Activated CD8-positive, alpha-beta T cell treated with anti-CD3 and anti-CD28 coated beads for 36 hours (primary cell): ENCODE measurements around the gene PHTF1. TPM values are rescaled to one million over a fixed set of nuclear protein-coding genes. Genes with fewer than 3 reads are reported as not detected.

Experiments
- ATAC-seq: fragments of 200-7000 bp; cut with Tn5 transposase; one replicate; pipeline ENCODE4 v1.10.0; 2021; ENCODE audit warnings: mild to moderate bottlenecking, moderate library complexity
- CTCF ChIA-PET: fragments of 350-600 bp; sonication (Branson Sonifier 250); formaldehyde crosslinking; loops from one replicate; lab custom pipeline; 2021; ENCODE audit warnings: antibody characterized with exemption; lab: Charles Lee
- POLR2A ChIA-PET: fragments of 350-600 bp; sonication (Branson Sonifier 250); formaldehyde crosslinking; loops from one replicate; lab custom pipeline; 2021; ENCODE audit warnings: antibody characterized with exemption; lab: Charles Lee
- DNase-seq: peaks from one replicate; pipeline ENCODE4 v3.0.0-alpha.2; 2020
- H3K27ac Mint-ChIP-seq: one replicate; pipeline ENCODE4 v1.8.0; 2021; ENCODE audit warnings: mild to moderate bottlenecking, mixed read lengths
- H3K27me3 Mint-ChIP-seq: one replicate; pipeline ENCODE4 v1.8.0; 2021; ENCODE audit warnings: mixed read lengths
- H3K36me3 Mint-ChIP-seq: one replicate; pipeline ENCODE4 v1.8.0; 2021; ENCODE audit warnings: low read depth, mixed read lengths
- H3K4me1 Mint-ChIP-seq: one replicate; pipeline ENCODE4 v1.8.0; 2021; ENCODE audit warnings: low read depth, mixed read lengths
- H3K4me3 Mint-ChIP-seq: one replicate; pipeline ENCODE4 v1.8.0; 2021; ENCODE audit warnings: mild to moderate bottlenecking, moderate library complexity, mixed read lengths
- H3K9me3 Mint-ChIP-seq: one replicate; pipeline ENCODE4 v1.8.0; 2021; ENCODE audit warnings: mixed read lengths
- intact Hi-C: fragments of 100-400 bp; cut with micrococcal nuclease; formaldehyde crosslinking; loops from one replicate; pipeline ENCODE4 v1.10.0; 2022
- total RNA-seq, 2 experiments: library from RNA; stranded (reverse); gene quantifications; one replicate each; pipeline ENCODE4 v1.2.3, GENCODE V29; 2021
- TF ChIP-seq, protein P1 (sequence below): fragments of 200-600 bp; IDR thresholded peaks from one replicate; pipeline ENCODE4 v1.8.0; 2022; ENCODE audit warnings: antibody characterized with exemption, mild to moderate bottlenecking

The PHTF1 gene
- 10 to 100 TPM; 13.1 to 14.4 TPM for total RNA-seq

DNA sequence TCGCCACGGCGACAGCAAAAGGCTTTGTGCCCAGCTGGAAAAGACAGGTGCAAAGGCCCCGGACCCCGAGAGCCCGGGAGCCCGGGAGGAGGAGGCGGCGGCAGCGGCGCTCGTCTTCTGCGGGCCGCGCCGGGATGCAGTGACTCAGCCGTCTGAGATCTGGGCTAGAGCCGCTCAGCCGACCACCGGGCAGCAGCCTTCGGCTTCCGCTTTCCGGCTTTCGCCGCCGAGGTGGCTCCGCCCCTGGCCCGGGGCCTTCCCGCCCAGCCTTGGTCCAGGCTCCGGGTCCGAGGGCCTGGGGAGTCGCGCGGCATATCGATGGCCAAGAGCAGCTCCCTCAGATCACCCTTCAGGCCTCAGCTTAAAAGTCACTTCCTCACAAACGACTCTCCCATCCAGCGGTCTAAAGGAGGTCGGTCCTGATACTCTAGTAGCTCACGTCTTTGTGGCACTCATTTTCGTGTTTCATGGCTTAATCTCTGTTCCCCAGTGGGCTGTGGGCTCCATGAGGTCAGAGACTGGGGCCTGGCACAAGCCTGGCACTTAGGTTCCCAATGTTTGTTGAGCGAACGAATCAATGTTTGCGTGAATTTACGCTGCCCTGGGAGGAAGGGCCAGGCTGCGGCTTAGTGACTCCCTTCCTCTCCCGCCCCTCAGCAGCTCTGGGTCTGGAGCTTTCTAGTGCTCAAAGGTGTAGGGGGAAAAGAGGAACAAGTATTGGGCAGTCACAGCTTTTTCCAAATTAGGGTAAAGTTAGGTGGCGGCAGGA, at the start of gene PHTF1:
PHTF1 (minus strand) TSS at position 154 of the 769 bp plus-strand sequence. CDS start 783 bp downstream, outside the sequence.
- Mint-ChIP-seq H3K4me3 (peak within 1 kb of the TSS; percentile 93), H3K9me3 (no peaks in the 10 kb centered on the region), H3K27me3 (no peaks in the 10 kb centered on the region), H3K4me1 (peaks cover 24% of the 10 kb centered on the region), H3K27ac (peak within 1 kb of the TSS; percentile 99), H3K36me3 (peaks cover 17% of the 10 kb centered on the region)
- ChIA-PET POLR2A (interaction anchor here (0.8 to 3.2 kb wide), 11 partner anchors 10 to 644 kb away, joined by 3 to 13 read pairs (median 4); partner anchors contain the start of gene HIPK1), CTCF (interaction anchor here (1.2 to 2.3 kb wide), 4 partner anchors 9 to 52 kb away, joined by 3 to 9 read pairs (median 4); partner anchors contain the start of gene RSBN1)
- TF ChIP-seq, protein P1, sequence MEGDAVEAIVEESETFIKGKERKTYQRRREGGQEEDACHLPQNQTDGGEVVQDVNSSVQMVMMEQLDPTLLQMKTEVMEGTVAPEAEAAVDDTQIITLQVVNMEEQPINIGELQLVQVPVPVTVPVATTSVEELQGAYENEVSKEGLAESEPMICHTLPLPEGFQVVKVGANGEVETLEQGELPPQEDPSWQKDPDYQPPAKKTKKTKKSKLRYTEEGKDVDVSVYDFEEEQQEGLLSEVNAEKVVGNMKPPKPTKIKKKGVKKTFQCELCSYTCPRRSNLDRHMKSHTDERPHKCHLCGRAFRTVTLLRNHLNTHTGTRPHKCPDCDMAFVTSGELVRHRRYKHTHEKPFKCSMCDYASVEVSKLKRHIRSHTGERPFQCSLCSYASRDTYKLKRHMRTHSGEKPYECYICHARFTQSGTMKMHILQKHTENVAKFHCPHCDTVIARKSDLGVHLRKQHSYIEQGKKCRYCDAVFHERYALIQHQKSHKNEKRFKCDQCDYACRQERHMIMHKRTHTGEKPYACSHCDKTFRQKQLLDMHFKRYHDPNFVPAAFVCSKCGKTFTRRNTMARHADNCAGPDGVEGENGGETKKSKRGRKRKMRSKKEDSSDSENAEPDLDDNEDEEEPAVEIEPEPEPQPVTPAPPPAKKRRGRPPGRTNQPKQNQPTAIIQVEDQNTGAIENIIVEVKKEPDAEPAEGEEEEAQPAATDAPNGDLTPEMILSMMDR, result no peak
- DNase-seq, result peak; percentile 68
- intact Hi-C loops, result loop anchor here (2.0 kb wide), 1 partner anchor 53 kb away; the partner anchor contains the start of gene RSBN1
- ATAC-seq, result peak; percentile 88

DNA sequence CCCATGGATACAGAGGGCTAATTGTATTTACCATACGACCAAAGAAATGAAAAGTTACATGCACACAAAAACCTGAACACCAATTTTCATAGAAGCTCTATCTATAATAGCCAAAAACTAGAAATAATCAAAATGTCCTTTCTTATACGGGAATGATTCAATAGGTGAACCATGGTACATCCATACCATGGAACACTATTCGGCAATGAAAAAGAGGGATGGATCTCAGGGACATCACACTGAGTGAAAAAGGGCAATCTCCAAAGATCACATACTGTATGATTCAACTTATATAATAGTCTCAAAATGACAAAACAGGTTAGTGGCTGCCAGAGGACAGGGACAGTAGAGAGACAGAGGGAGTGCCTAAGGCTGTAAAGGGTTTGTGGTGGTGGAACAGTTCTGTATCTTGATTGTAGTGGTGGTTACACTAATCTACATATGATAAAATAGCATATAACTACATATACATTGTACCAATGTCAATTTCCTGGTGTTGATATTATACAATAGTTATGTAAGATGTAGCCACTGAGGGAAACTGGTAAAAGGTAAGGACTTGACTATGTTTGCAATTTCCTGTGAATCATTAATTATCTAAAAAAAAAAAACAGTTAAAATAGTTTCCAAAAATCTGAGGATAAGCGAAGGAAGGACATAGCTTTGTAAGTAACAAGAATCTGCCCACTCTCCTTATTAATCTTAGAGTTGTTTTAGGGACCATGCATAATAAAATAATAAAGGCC, 49.3 kb upstream of the PHTF1 start:
- Mint-ChIP-seq H3K9me3 (no peaks in the 10 kb centered on the region), H3K36me3 (peaks cover 20% of the 10 kb centered on the region), H3K27ac (peak overlapping the region; percentile 42), H3K4me1 (peaks cover 58% of the 10 kb centered on the region), H3K4me3 (peak overlapping the region; percentile 96), H3K27me3 (no peaks in the 10 kb centered on the region)
- ChIA-PET POLR2A (interaction anchor here (1.1 kb wide), 1 partner anchor 28 kb away, joined by 4 read pairs; no protein-coding TSS in a partner anchor), CTCF (no interaction called here)
- DNase-seq, result no peak
- TF ChIP-seq, protein P1, result no peak
- ATAC-seq, result no peak
- intact Hi-C loops, result no loop called here

DNA sequence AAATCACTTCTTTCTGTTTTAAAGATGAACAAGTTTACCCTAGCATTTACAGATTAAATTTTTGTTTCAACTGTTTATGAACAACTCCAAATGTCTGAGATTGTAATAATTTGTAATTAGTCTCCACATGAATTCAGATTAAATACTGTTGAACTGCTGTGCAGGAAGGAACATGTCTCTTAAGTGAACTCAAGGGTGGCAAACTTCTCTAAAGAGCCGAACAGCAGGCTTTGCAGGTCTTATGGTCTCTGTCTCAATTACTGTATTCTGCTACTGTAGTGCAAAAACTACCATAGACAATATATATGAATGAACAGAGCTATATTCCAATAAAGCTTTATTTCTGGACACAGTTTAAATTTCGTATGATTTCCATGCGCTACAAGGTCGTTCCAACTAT, 46.4 kb upstream of the PHTF1 start:
- TF ChIP-seq, protein P1, result no peak
- ATAC-seq (no peak), DNase-seq (no peak)
- intact Hi-C loops, result no loop called here
- Mint-ChIP-seq H3K4me1 (peaks cover 79% of the 10 kb centered on the region), H3K36me3 (peaks cover 24% of the 10 kb centered on the region), H3K4me3 (no peak overlapping the region), H3K27ac (no peak overlapping the region), H3K27me3 (no peaks in the 10 kb centered on the region), H3K9me3 (no peaks in the 10 kb centered on the region)
- POLR2A ChIA-PET, result interaction anchor here (0.7 to 1.6 kb wide), 4 partner anchors 32 to 152 kb away, joined by 3 to 5 read pairs (median 4); partner anchors contain the start of gene PHTF1
- CTCF ChIA-PET, result no interaction called here

DNA sequence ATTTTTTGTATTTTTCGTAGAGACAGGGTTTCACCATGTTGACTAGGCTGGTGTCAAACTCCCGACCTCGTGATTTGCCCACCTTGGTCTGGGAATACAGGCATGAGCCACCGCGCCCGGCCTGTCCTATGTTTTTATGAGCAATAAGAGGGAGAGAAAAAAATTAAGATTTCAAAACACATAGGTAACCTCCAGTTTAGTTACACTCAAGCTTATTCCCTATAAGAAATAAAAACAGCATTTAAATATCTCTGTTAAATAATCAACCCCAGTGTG, 45.9 kb upstream of the PHTF1 start:
- Mint-ChIP-seq H3K36me3 (peaks cover 24% of the 10 kb centered on the region), H3K9me3 (no peaks in the 10 kb centered on the region), H3K4me3 (no peak overlapping the region), H3K27me3 (no peaks in the 10 kb centered on the region), H3K27ac (no peak overlapping the region), H3K4me1 (peaks cover 81% of the 10 kb centered on the region)
- DNase-seq, result no peak
- CTCF ChIA-PET, result no interaction called here
- intact Hi-C loops, result no loop called here
- POLR2A ChIA-PET, result interaction anchor here (0.8 to 1.6 kb wide), 3 partner anchors 32 to 63 kb away, joined by 3 to 5 read pairs (median 5); partner anchors contain the start of gene PHTF1
- ATAC-seq, result no peak
- TF ChIP-seq, protein P1, result no peak
